GM12892 (cell line): ENCODE measurements around the gene MAGEA9.

Source experiments
- POLR2A ChIP-seq: IDR thresholded peaks from 2 replicates; pipeline ENCODE4 v1.6.1; 2011; ENCODE audit warnings: low read depth, low read length, control low read depth
- POLR2AphosphoS5 ChIP-seq: IDR thresholded peaks from 2 replicates; pipeline ENCODE4 v1.6.1; 2011; ENCODE audit warnings: low read depth, low read length, control low read depth
- TAF1 ChIP-seq: IDR thresholded peaks from 2 replicates; pipeline ENCODE4 v1.6.1; 2011; ENCODE audit warnings: low read depth, mild to moderate bottlenecking, control low read depth, low read length, borderline replicate concordance

DNA sequence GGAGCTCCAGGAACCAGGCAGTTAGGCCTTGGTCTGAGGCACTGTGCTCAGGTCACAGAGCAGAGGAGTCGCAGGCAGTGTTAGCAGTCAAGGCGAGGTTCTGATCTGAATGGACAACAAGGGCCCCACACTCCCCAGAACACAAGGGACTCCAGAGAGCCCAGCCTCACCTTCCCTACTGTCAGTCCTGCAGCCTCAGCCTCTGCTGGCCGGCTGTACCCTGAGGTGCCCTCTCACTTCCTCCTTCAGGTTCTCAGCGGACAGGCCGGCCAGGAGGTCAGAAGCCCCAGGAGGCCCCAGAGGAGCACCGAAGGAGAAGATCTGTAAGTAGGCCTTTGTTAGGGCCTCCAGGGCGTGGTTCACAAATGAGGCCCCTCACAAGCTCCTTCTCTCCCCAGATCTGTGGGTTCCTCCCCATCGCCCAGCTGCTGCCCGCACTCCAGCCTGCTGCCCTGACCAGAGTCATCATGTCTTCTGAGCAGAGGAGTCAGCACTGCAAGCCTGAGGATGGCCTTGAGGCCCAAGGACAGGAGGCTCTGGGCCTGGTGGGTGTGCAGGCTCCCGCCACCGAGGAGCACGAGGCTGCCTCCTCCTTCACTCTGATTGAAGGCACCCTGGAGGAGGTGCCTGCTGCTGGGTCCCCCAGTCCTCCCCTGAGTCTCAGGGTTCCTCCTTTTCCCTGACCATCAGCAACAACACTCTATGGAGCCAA, 26.2 kb downstream of the MAGEA9 start:
- no peak for TF ChIP-seq POLR2AphosphoS5
- TF ChIP-seq POLR2A: no peak
- no peak for TF ChIP-seq TAF1
